GM20000 (cell line): ENCODE data around the gene SLC2A1.

ENCODE experiments used
- DNase-seq: peaks from one replicate; pipeline ENCODE4 v3.0.0; 2012; ENCODE audit warnings: low spot score
- CTCF ChIP-seq: IDR thresholded peaks from 2 replicates; pipeline ENCODE4 v1.5.1; 2012; ENCODE audit warnings: mild to moderate bottlenecking, control low read depth; ENCODE audit errors: extremely low read depth, missing control alignments

The SLC2A1 gene

GRCh38 chr1:42877380-42877779 is 81.3 kb downstream of the SLC2A1 start:
- no peak for TF ChIP-seq CTCF
- DNase-seq: no peak

DNA sequence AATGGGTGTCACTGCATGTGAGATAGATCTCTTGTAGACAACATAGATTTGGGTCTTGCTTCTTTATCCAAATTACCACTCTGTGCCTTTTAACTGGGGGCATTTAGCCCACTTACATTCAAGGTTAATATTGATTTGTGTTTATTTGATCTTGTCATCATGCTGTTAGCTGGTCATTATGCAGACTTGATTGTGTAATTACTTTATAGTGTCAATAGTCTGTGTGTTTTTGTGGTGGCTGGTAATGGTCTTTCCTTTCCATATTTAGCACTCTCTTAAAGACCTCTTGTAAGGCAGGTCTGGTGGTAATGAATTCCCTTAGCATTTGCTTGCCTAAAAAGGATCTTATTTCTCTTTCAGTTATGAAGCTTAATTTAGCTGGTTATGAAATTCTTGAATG is 82.7 kb downstream of the SLC2A1 start:
- DNase-seq: no peak
- no peak for TF ChIP-seq CTCF
